GM18861 (cell line): ENCODE measurements around the gene EVI2B.
"Not testable (repeated sequence)": the region's sequence is repeated elsewhere in the genome, so short reads cannot be mapped to it uniquely, and the experiment has no call there.

Source experiments
- ATAC-seq: cut with Tn5 transposase; IDR thresholded peaks from one replicate; pipeline ENCODE4 v1.9.1; 2021; ENCODE audit not compliant: unreplicated experiment

EVI2B gene

GRCh38 chr17:31273516-31273915 is 40.3 kb downstream of the EVI2B start:
- ATAC-seq = no peak

DNA sequence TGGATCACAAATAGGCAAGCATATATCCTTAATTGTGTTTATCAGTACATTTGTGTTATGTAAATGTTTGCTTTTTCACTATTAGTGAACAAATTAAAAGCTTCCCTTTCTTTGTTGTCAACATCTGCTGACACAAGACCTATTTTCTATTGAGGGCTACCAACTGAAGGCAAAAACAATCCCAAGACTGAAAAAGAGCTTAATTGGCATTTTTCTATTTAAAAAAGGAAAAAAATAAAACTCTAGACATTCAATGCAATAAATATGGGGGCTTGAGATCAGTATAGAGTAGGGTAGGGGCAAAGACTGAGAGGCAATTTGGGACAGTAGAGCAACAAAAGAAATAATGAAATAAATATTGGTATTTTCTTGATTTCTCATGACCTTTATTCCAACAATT is 41.1 kb downstream of the EVI2B start:
- no peak for ATAC-seq

DNA sequence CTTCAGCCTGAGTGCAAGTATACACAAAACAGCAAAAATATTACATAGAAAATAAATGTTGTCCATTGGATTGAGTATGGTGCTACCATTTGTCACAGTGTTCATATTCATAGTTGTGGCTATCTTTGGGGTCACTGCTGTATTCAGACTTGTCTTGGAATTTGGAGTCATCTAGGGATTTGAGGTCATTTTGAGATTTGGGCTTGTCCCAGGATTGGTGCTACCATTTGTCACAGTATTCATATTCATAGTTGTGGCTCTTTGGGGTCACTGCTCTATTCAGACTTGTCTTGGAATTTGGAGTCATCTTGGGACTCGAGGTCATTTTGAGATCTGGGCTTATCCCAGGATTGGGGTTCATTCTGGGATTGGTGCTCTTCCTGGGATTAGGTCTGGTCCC is 41.6 kb downstream of the EVI2B start:
- ATAC-seq = no peak

DNA sequence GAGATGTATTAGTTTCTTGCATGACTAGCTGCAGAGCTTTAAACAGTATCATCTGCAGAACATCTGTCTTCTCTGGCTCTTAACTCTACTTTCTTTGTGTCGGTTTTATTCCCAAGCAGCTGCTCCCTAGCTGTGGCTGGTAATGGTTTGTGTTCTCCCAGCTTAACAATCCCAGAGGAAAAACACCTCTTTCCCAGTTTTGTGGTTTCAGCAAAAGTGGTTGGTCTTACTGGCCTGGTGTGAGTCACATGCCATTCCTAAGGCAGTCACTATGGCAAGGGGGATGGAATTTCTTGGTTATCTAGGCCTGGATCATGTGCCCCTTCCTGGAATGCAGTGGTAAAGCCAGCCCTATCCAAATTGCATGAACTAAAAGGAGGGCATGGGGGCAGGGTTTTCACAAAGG is 44.3 kb downstream of the EVI2B start:
- no peak for ATAC-seq

GRCh38 chr17:31269036-31269577 is 44.7 kb downstream of the EVI2B start:
- ATAC-seq = no peak

DNA sequence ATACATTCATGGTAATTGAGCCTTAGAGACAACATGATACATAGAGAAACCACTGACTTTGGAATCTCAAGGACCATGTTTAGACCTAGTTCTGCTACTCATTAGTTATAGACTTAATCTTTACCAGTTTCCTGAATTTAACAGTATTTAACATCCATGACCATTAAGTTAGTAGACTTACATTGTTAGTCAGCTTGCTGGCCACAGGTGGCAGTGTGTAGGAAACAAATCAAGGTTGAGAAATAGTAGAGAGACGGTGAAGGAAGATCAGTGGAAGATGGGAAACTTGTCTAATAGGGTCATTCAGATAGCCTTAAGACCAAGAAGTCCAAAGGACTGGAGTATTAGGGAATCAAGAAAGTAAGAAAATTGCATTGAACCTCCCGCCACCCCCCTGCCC is 47.8 kb downstream of the EVI2B start:
- ATAC-seq = no peak

DNA sequence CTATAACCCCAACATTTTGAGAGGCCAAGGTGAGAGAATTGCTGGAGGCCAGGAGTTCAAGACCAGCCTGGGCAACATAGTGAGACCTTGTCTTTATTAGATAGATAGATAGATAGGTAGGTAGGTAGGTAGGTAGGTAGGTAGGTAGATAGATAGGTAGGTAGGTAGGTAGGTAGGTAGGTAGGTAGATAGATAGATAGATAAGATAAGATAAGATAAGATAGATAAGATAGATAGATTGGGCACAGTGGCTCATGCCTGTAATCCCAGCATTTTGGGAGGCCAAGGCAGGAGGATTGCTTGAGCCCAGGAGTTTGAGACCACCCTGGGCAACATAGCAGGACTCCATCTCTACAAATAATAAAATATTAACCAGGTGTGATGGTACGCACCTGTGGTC is 50.9 kb downstream of the EVI2B start:
- not testable (repeated sequence) for ATAC-seq

- no peak for ATAC-seq
Measured at GRCh38 chr17:31261601-31262000, 52.3 kb downstream of the EVI2B start.

GRCh38 chr17:31260151-31260550 is 53.7 kb downstream of the EVI2B start:
- no peak for ATAC-seq

GRCh38 chr17:31256936-31257335 is 56.9 kb downstream of the EVI2B start:
- no peak for ATAC-seq

DNA sequence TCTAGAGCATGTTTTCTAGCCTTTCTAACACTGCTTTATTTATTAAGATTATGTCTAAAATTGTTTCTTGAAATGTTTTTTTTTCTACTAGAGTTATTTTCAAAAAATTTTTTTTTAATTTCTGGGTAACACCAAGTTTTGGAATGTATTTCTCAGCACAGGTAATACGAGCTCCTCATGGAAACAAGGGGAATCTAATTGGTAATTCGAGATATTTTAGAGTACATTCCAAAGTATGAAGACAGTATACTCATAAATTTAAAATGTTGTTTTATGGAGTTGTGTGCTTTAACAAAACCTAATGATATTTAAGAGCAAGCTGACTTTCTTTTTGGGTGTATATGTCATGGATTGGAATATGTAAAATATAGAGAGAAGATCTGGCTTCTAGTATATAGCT is 59.2 kb downstream of the EVI2B start:
- ATAC-seq = no peak
